Smooth muscle cell (in vitro differentiated cells): ENCODE measurements around the gene ST8SIA5. TPM values are rescaled to one million over a fixed set of nuclear protein-coding genes. Genes with fewer than 3 reads are reported as not detected.

Source experiments
- DNase-seq: peaks from one replicate; lab custom pipeline; 2025; ENCODE audit not compliant: unreplicated experiment; lab: John Stamatoyannopoulos, UW
- H2AFZ ChIP-seq: fragments of 200-600 bp; sonication (generic); 2 replicates; pipeline ENCODE4 v1.6.0; 2016; ENCODE audit warnings: antibody characterized with exemption, low read depth, mild to moderate bottlenecking
- H3F3A ChIP-seq: fragments of 200-600 bp; sonication (generic); 2 replicates; pipeline ENCODE4 v1.6.0; 2017; ENCODE audit warnings: antibody characterized with exemption, low read depth
- H3K27ac ChIP-seq: fragments of 200-600 bp; sonication (generic); 2 replicates; pipeline ENCODE4 v1.5.1; 2016; ENCODE audit warnings: low read depth, mild to moderate bottlenecking
- H3K27me3 ChIP-seq: fragments of 200-600 bp; sonication (generic); 2 replicates; pipeline ENCODE4 v1.6.1; 2016; ENCODE audit warnings: low read depth, mild to moderate bottlenecking
- H3K36me3 ChIP-seq: fragments of 200-600 bp; sonication (generic); 2 replicates; pipeline ENCODE4 v1.5.1; 2016; ENCODE audit warnings: low read depth
- H3K4me1 ChIP-seq: fragments of 200-600 bp; sonication (generic); 2 replicates; pipeline ENCODE4 v1.5.1; 2016; ENCODE audit warnings: low read depth
- H3K4me2 ChIP-seq: fragments of 200-600 bp; sonication (generic); 2 replicates; pipeline ENCODE4 v1.6.0; 2016; ENCODE audit warnings: mild to moderate bottlenecking
- H3K4me3 ChIP-seq: fragments of 200-600 bp; sonication (generic); 2 replicates; pipeline ENCODE4 v1.5.1; 2016; ENCODE audit warnings: mild to moderate bottlenecking
- H3K79me2 ChIP-seq: fragments of 200-600 bp; sonication (generic); 2 replicates; pipeline ENCODE4 v1.6.0; 2016; ENCODE audit warnings: low read depth, mild to moderate bottlenecking
- H3K9ac ChIP-seq: fragments of 200-600 bp; sonication (generic); 2 replicates; pipeline ENCODE4 v1.6.0; 2016; ENCODE audit warnings: low read depth
- H3K9me3 ChIP-seq: fragments of 200-600 bp; sonication (generic); replicated peaks from 2 replicates; pipeline ENCODE4 v1.5.1; 2016; ENCODE audit warnings: low read depth
- H4K20me1 ChIP-seq: fragments of 200-600 bp; sonication (generic); 2 replicates; pipeline ENCODE4 v1.6.0; 2016; ENCODE audit warnings: low read depth
- WGBS: methylation state at CpG from one replicate; pipeline ENCODE4 v1.1.7; 2016; ENCODE audit warnings: low lambda C conversion rate; 5-methylcytosine and 5-hydroxymethylcytosine counted together
- polyA plus RNA-seq: library from polyadenylated mRNA; unstranded; fragments of >200 nt; fragmentation: Nextera tagmentation; extraction: Ambion mirVana; gene quantifications from 2 replicates; pipeline ENCODE4 v1.2.1, GENCODE V29; 2016
- total RNA-seq: library from RNA; depleted of rRNA; stranded (reverse); fragments of >200 nt; gene quantifications from 2 replicates; pipeline ENCODE4 v1.2.3, GENCODE V29; 2014
- TF ChIP-seq, protein P1 (sequence below): fragments of 200-600 bp; sonication (generic); IDR thresholded peaks from 2 replicates; pipeline ENCODE4 v1.5.1; 2017; ENCODE audit warnings: borderline replicate concordance, mild to moderate bottlenecking, antibody characterized with exemption; ENCODE audit not compliant: insufficient read depth, poor library complexity, severe bottlenecking

Gene ST8SIA5
- total and polyA plus RNA-seq, 2 experiments from 2014 or later: 0.22 TPM; not detected in 1

DNA sequence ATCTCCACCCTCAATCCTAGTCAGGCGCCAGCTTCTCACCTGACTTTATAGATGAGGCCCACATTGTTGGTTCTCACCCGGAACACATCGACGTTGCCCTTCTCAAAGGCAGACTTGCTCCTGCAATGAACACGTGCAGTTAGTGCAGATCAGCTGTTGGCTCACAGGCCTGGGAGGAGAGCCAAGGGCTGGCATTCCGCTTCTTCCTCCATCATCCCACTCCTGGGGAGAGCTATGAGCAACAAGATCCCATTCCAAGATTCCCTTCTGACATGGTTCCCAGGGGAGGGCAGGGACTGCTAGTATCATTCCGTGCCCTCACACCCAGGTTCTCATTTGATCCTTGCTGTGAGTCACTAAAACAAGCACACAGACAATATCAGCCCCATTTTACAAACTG, 114.9 kb downstream of the ST8SIA5 start:
- Histone ChIP-seq H4K20me1 (no peaks in the 10 kb centered on the region), H3K4me3 (no peak overlapping the region), H3K4me2 (no peak overlapping the region), H3K27ac (no peak overlapping the region), H3K79me2 (no peaks in the 10 kb centered on the region), H3K27me3 (no peaks in the 10 kb centered on the region), H3F3A (no peaks in the 10 kb centered on the region), H3K9ac (no peak overlapping the region), H3K36me3 (no peaks in the 10 kb centered on the region), H2AFZ (no peak overlapping the region), H3K9me3 (no peaks in the 10 kb centered on the region), H3K4me1 (no peaks in the 10 kb centered on the region)
- 88% methylated on average over 7 of the region's 7 CpGs for WGBS
- no peak for DNase-seq
- TF ChIP-seq, protein P1, sequence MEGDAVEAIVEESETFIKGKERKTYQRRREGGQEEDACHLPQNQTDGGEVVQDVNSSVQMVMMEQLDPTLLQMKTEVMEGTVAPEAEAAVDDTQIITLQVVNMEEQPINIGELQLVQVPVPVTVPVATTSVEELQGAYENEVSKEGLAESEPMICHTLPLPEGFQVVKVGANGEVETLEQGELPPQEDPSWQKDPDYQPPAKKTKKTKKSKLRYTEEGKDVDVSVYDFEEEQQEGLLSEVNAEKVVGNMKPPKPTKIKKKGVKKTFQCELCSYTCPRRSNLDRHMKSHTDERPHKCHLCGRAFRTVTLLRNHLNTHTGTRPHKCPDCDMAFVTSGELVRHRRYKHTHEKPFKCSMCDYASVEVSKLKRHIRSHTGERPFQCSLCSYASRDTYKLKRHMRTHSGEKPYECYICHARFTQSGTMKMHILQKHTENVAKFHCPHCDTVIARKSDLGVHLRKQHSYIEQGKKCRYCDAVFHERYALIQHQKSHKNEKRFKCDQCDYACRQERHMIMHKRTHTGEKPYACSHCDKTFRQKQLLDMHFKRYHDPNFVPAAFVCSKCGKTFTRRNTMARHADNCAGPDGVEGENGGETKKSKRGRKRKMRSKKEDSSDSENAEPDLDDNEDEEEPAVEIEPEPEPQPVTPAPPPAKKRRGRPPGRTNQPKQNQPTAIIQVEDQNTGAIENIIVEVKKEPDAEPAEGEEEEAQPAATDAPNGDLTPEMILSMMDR: no peak

DNA sequence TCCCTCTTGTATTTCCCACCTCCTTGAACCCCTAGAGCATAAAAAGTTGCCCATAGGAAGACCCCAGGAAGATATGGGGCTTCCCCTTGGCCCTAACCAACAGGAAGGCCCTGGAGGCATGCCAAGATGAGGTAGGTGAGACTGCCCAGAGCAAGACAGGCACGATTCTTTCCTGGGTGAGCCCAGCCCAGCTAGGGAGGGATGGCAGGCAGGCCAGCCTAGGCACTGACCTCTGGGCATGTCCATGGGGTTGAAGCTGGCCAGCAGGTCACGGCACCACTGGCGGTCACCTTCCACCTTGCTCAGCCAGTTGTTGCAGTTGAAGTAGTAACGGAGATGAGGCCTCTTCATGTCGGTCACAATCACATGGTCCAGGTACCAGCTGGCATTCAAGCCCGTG, 117.5 kb downstream of the ST8SIA5 start:
- H3K79me2 ChIP-seq: no peaks in the 10 kb centered on the region
- no peak overlapping the region for H3K4me2 ChIP-seq
- H2AFZ ChIP-seq: no peak overlapping the region
- no peak overlapping the region for H3K9ac ChIP-seq
- H3K4me3 ChIP-seq: no peak overlapping the region
- H3K27ac ChIP-seq: no peak overlapping the region
- H3F3A ChIP-seq: no peaks in the 10 kb centered on the region
- no peaks in the 10 kb centered on the region for H3K27me3 ChIP-seq
- H3K36me3 ChIP-seq: no peaks in the 10 kb centered on the region
- no peaks in the 10 kb centered on the region for H4K20me1 ChIP-seq
- DNase-seq: no peak
- TF ChIP-seq, protein P1: no peak
- H3K4me1 ChIP-seq: no peaks in the 10 kb centered on the region
- 96% methylated on average over 6 of the region's 6 CpGs for WGBS
- H3K9me3 ChIP-seq: no peaks in the 10 kb centered on the region

DNA sequence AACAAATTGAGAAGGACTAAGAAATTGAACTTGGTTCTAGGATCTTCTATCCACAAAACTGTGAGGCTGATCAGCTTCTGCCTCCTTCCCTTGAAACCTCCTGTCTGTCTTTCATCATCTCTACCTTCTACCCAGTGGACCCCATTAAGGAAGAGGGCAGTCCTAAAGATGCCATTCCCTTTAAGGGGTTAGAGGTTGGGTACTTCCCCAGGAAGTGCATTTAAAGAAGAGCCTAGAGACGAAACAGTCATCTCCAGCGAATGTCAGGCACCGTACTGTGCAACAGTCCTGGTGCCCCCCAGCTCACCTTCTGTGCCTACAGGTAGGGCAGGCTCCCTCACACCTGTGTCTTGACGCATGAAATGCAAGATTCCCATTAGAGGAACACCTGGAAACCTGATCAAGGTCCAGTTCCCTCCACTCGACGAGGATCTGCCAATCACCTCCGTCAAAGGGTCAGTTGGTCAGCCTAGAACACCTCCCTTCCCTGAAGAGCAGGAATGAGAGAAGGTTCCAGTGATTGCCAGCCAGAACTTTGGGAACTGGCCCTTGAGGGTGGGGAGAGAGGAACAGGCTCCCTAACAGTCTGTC, 120.7 kb downstream of the ST8SIA5 start:
- DNase-seq: no peak
- no peaks in the 10 kb centered on the region for H3F3A ChIP-seq
- no peaks in the 10 kb centered on the region for H3K79me2 ChIP-seq
- no peak overlapping the region for H3K4me3 ChIP-seq
- H3K27ac ChIP-seq: no peak overlapping the region
- H3K4me1 ChIP-seq: no peaks in the 10 kb centered on the region
- TF ChIP-seq, protein P1: no peak
- no peak overlapping the region for H3K9ac ChIP-seq
- no peaks in the 10 kb centered on the region for H3K36me3 ChIP-seq
- no peak overlapping the region for H2AFZ ChIP-seq
- no peaks in the 10 kb centered on the region for H3K27me3 ChIP-seq
- H3K4me2 ChIP-seq: no peak overlapping the region
- WGBS: 93% methylated on average over 7 of the region's 7 CpGs
- no peaks in the 10 kb centered on the region for H3K9me3 ChIP-seq
- H4K20me1 ChIP-seq: no peaks in the 10 kb centered on the region

GRCh38 chr18:46632401-46633071, 124.3 kb downstream of the ST8SIA5 start:
- no peaks in the 10 kb centered on the region for H3K27me3 ChIP-seq
- no peaks in the 10 kb centered on the region for H3K79me2 ChIP-seq
- H3K36me3 ChIP-seq: no peaks in the 10 kb centered on the region
- no peak overlapping the region for H3K4me2 ChIP-seq
- TF ChIP-seq, protein P1: no peak
- no peak overlapping the region for H3K4me3 ChIP-seq
- H3K27ac ChIP-seq: no peak overlapping the region
- no peak overlapping the region for H3K9ac ChIP-seq
- H2AFZ ChIP-seq: no peak overlapping the region
- H3K9me3 ChIP-seq: no peaks in the 10 kb centered on the region
- no peak for DNase-seq
- H3K4me1 ChIP-seq: no peaks in the 10 kb centered on the region
- H4K20me1 ChIP-seq: no peaks in the 10 kb centered on the region
- H3F3A ChIP-seq: no peaks in the 10 kb centered on the region
- WGBS: 79% methylated on average over 8 of the region's 8 CpGs
